Activated CD4-positive, alpha-beta T cell treated with anti-CD3 and anti-CD28 coated beads, Interleukin-2, amount 50 U/mL, for 24 hours (primary cell): Measurements from ENCODE around the gene SFXN3.
"Not testable (repeated sequence)": the region's sequence is repeated elsewhere in the genome, so short reads cannot be mapped to it uniquely, and the experiment has no call there.

Experiments used
- DNase-seq, 2 donors: peaks; one replicate each; pipeline ENCODE4 v3.0.0-alpha.2; 2020; ENCODE audit warnings: low read depth in 1 of 2, low spot score in 1 of 2

Gene SFXN3

GRCh38 chr10:101015582-101015973, 15.5 kb upstream of the SFXN3 start:
- no peak for DNase-seq

GRCh38 chr10:101016814-101017213, 14.2 kb upstream of the SFXN3 start:
- no peak for DNase-seq

- DNase-seq: no peak
Observed at GRCh38 chr10:101018118-101018599, 12.9 kb upstream of the SFXN3 start.

- DNase-seq: peak; percentile 54 to 55
Observed at GRCh38 chr10:101018600-101019439, 12.2 kb upstream of the SFXN3 start.

GRCh38 chr10:101019440-101019703, 11.7 kb upstream of the SFXN3 start:
- DNase-seq: no peak

- DNase-seq: no peak
Observed at GRCh38 chr10:101020427-101021075, 10.5 kb upstream of the SFXN3 start.

GRCh38 chr10:101021239-101021638, 9.8 kb upstream of the SFXN3 start:
- DNase-seq: no peak

GRCh38 chr10:101021692-101022251, 9.3 kb upstream of the SFXN3 start:
- DNase-seq: no peak

GRCh38 chr10:101022967-101023705, 7.9 kb upstream of the SFXN3 start:
- DNase-seq: no peak

- DNase-seq: no peak
Observed at GRCh38 chr10:101027106-101027720, 3.8 kb upstream of the SFXN3 start.

GRCh38 chr10:101028446-101029337, 2.3 kb upstream of the SFXN3 start:
- DNase-seq: no peak

- no peak for DNase-seq
Observed at GRCh38 chr10:101029520-101030295, 1.3 kb upstream of the SFXN3 start.

GRCh38 chr10:101030496-101031127, 422 bp upstream of the SFXN3 start:
- DNase-seq: no peak

- DNase-seq: peak; percentile 52 to 55
Observed at GRCh38 chr10:101031796-101032636, 982 bp downstream of the SFXN3 start.

GRCh38 chr10:101032637-101033224, 1.7 kb downstream of the SFXN3 start:
- DNase-seq: peak; percentile 19 to 49

GRCh38 chr10:101033276-101033675, 2.2 kb downstream of the SFXN3 start:
- no peak for DNase-seq

GRCh38 chr10:101034404-101034803, 3.4 kb downstream of the SFXN3 start:
- DNase-seq: not testable (repeated sequence)

- no peak for DNase-seq
Observed at GRCh38 chr10:101035314-101035713, 4.3 kb downstream of the SFXN3 start.
